Thyroid gland (tissue), 4 donors: ENCODE measurements around the gene NOPCHAP1.

Experiments
- CTCF ChIP-seq, 6 experiments: fragments of 200-600 bp in 3 of 6; fragments of 450-650 bp in 3 of 6; sonication (generic) in 3 of 6; IDR thresholded peaks; one replicate each; pipeline ENCODE4 v1.5.1; 2016 to 2019; ENCODE audit warnings: antibody characterized with exemption in 6 of 6, mild to moderate bottlenecking in 2 of 6, inconsistent platforms in 1 of 6, moderate library complexity in 1 of 6
- POLR2A ChIP-seq, 2 donors: fragments of 450-650 bp; IDR thresholded peaks; one replicate each; pipeline ENCODE4 v1.6.1; 2017; ENCODE audit warnings: antibody characterized with exemption in 2 of 2, mild to moderate bottlenecking in 2 of 2, moderate library complexity in 1 of 2

- TF ChIP-seq CTCF (IDR thresholded peaks at IDR 0.05): no peak
- no peak for TF ChIP-seq POLR2A (IDR thresholded peaks at IDR 0.05)
Observed at GRCh38 chr12:104952816-104953215, 33.3 kb upstream of the NOPCHAP1 start.
